AG09319 (cell line): ENCODE measurements around the gene POLE4.

Experiments
- DNase-seq: peaks from one replicate; pipeline ENCODE4 v3.0.0-alpha.2; 2010; ENCODE audit warnings: low read depth; ENCODE audit errors: extremely low read depth
- TF ChIP-seq, protein P1 (sequence below): IDR thresholded peaks from 2 replicates; pipeline ENCODE4 v1.5.1; 2011; ENCODE audit warnings: low read depth, mild to moderate bottlenecking, inconsistent platforms, low read length, moderate library complexity

Gene POLE4

DNA sequence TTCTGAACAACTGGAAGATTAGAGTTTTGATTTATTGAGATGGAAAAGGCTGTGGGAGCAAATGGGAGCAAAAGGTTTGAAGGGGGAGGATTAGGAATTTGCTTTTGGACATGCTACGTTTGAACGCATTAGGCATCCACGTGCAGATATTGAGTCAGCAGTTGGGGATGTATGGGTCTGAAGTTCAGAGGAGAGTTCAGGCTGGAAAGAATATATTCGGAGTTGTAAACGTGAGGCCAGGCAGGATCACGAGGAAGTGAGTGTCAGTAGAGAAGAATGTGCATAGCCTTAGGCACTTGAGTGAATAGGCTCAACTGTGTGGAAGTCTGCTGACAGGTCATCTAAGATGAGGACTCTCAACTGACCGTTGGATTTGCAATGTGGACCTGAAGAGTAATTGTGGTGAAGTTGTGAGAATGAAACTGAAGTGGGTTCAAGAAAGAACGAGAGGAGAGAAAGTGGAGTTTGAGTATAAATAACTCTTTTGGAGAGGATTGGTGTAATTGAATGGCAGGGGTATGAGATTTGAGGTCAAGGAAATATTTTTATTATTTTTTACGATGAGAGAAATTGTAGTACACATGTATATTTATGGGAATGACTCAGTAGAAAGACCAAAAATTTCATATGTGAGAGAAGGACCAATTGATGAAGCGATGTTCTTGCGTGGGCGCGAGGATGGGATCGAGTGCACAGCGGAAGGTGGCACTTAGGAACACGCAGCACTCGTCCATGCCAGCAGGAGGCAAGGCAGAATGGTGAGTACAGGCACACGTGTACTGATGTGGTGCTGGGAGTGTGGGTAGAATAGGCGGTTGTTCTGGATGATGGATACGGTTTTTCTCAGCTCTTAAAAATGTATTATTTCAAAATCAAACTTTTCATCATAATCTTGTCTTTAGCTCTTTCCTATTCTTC is 40.5 kb upstream of the POLE4 start:
- peak; percentile 40 for DNase-seq
- TF ChIP-seq, protein P1, sequence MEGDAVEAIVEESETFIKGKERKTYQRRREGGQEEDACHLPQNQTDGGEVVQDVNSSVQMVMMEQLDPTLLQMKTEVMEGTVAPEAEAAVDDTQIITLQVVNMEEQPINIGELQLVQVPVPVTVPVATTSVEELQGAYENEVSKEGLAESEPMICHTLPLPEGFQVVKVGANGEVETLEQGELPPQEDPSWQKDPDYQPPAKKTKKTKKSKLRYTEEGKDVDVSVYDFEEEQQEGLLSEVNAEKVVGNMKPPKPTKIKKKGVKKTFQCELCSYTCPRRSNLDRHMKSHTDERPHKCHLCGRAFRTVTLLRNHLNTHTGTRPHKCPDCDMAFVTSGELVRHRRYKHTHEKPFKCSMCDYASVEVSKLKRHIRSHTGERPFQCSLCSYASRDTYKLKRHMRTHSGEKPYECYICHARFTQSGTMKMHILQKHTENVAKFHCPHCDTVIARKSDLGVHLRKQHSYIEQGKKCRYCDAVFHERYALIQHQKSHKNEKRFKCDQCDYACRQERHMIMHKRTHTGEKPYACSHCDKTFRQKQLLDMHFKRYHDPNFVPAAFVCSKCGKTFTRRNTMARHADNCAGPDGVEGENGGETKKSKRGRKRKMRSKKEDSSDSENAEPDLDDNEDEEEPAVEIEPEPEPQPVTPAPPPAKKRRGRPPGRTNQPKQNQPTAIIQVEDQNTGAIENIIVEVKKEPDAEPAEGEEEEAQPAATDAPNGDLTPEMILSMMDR, result no peak

DNA sequence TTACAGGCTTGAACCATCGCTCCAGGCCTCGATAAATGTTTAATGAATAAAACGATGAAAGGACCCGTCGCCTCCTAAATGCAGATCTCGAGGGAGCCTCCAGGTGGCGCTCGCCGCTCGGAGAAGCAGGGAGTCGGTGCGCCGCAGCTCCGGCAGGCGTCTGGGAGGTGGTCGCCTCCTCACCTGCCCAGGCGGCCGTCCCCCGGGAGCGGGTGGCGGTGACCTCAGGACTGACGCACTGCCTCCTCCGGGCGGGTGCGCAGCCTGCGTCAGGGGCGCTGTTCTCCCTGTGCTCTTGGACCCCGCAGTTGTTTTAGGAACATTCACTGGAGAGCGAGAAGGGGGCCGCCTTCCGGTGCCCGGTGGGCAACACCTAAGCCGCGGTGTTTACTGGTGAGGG is 38.6 kb upstream of the POLE4 start:
- no peak for DNase-seq
- TF ChIP-seq, protein P1, result peak; percentile 75

DNA sequence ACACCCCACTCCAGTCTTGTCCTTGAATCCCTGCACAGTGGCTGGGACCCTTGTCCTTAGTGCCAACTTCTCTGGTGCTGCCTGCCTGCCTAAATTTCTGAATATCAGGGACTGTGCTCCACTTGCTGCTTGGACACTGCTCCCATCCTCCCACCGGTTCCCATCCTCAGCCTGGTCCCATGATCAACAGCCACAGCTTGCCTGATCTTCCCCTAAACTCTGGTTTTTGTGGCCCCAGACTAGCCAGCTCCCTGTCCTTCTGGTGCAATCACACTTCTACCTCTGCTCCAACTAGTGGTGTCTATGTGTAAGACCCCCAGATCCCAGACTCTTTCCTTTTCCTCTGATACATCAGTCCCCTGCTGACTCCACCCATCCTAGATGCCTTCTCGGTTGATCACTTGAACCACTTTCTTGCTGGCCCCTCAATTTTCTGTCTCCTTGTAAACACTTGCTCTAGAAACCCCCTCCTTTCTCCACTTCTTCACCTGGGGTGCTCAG is 37.2 kb upstream of the POLE4 start:
- TF ChIP-seq, protein P1, result no peak
- no peak for DNase-seq

DNA sequence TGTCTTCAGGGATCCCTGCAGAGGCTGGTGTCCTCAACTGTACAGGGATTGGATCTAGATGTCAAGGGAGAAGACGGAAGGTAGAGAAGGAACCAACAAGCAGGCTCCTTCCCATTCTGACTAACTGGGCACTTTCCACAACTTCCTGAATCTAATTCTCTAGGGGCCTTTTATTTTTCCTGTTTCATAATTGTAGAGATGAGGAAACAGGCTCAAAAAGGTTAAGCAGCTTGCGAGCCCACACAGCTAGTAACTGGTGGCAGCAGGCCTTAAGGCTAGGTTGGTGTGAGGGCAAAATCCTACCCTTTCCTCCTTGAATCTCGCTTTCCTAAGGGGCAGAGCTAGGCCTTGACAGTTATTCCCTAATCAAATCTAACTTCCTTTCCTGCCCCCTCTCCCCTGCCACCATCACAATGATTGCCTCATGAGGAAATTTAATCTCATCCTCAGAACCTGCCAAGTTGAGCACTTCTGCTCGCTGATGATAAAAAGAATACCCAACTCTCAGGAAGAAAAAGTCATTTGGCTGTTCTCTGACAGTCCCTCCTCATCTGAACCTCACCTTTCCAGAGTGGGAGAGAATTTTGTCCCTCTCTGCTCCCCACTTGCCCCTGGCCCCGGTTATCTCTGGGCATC is 35.7 kb upstream of the POLE4 start:
- DNase-seq, result no peak

DNA sequence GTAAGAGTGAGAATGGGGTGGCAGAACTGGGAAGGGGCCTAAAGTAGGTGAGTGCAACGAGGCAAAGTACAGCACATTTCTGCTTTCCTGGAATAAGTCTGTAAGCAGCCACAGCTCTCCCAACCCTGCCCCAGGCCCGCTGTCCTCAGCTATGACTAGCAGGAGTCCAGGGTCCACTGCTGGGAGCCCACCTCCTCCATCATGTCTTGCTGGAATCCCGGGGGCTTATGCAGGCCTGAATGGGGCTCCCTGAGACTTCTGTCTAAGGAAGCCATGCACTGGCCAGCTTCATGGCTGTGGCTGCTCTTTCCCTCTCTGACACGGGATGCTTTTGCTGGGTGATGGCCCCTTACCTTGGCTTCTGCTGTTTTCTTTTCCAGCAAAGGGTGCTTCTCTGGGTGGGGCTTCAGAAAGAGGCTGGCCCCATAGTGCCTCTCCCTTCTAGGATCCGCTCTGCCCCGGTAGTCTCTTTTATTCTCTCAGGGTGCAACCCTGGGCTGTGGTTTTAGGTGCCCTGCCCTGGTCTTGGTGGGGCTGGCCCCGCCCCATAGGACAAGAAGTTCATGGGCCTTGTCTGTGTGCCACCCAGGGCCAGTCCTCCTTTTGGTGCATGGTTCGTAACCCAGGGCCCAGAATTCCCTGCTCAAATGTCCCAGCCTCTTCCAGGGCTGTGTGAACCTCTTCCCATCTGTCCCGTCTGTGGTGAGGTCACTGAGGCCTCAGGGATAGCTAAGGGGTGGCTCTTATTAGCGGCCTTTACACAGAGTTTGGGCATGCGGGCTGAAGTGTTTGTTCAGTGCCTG is 33.8 kb upstream of the POLE4 start:
- no peak for DNase-seq
- TF ChIP-seq, protein P1, result no peak

More for the DNA sequence above, 35.7 kb upstream of the POLE4 start:
- TF ChIP-seq, protein P1, result no peak

DNA sequence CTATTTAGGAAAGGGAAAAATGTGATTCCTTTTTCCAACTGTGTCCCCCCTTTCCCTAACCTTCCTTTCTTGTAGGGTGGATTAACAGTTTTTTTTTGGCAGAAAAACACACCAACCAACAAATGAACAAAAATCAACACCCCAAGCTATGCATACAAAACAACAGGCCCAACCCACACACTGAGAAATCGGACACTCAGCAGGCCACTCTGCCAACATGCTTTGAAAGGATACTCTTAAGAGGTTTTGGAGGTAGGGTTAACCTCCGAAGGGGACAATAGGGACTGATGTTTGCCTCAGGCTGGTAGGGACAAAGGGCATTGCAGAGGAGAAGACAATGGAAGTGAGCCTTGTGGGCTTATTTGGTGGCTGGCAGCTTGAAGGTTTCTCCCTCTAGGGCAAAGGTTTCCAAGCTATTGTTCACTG is 33.1 kb upstream of the POLE4 start:
- DNase-seq, result no peak
- TF ChIP-seq, protein P1, result no peak
